Body of pancreas (tissue), 4 donors: ENCODE results near the gene OSBPL5. TPM values are rescaled to one million over a fixed set of nuclear protein-coding genes. Genes with fewer than 3 reads are reported as not detected.

Experiments used
- ATAC-seq: fragments of 150-250 bp; one replicate; pipeline ENCODE4 v1.9.1; 2016
- DNase-seq, 4 donors: peaks; one replicate each; pipeline ENCODE4 v3.0.0-alpha.2; 2019
- H3K27ac ChIP-seq, 4 donors: fragments of 200-600 bp; sonication (generic); 1 replicate in 3 of 4; 2 replicates in 1 of 4; pipeline versions ENCODE4 v1.5.1 to v1.6.1; 2016 to 2019; ENCODE audit warnings: mild to moderate bottlenecking in 1 of 4, mixed read lengths in 1 of 4, moderate library complexity in 1 of 4
- H3K27me3 ChIP-seq, 2 donors: fragments of 200-600 bp; sonication (generic); one replicate each; pipeline ENCODE4 v1.6.0; 2016; ENCODE audit warnings: mild to moderate bottlenecking in 1 of 2
- H3K36me3 ChIP-seq, 2 donors: fragments of 200-600 bp; sonication (generic); replicated peaks in 1 of 2; 2 replicates each; pipeline ENCODE4 v1.5.1; 2016; ENCODE audit warnings: low read depth in 2 of 2; ENCODE audit not compliant: insufficient read depth in 1 of 2
- H3K4me1 ChIP-seq: fragments of 200-600 bp; sonication (generic); one replicate; pipeline ENCODE4 v1.6.0; 2016
- H3K4me3 ChIP-seq, 2 donors: fragments of 200-600 bp; sonication (generic); 1 replicate in 1 of 2; 2 replicates in 1 of 2; pipeline ENCODE4 v1.5.1; 2016 to 2019
- H3K9me3 ChIP-seq, 3 donors: fragments of 200-600 bp; sonication (generic); 1 replicate in 2 of 3; 2 replicates in 1 of 3; pipeline ENCODE4 v1.5.1; 2016
- CTCF ChIP-seq, 7 experiments: fragments of 450-650 bp in 4 of 7; fragments of 200-600 bp in 3 of 7; sonication (generic) in 3 of 7; IDR thresholded peaks; one replicate each; pipeline ENCODE4 v1.5.1; 2016 to 2019; ENCODE audit warnings: antibody characterized with exemption in 7 of 7
- POLR2A ChIP-seq, 3 donors: fragments of 450-650 bp; IDR thresholded peaks; one replicate each; pipeline ENCODE4 v1.6.1; 2016; ENCODE audit warnings: antibody characterized with exemption in 3 of 3, mild to moderate bottlenecking in 2 of 3
- WGBS, 2 donors: methylation state at CpG; one replicate each; pipeline ENCODE4 v1.1.5; 2017; 5-methylcytosine and 5-hydroxymethylcytosine counted together
- intact Hi-C: fragments of 100-400 bp; cut with DNase I; formaldehyde crosslinking; loops from one replicate; pipeline ENCODE4 v1.15.1; 2023
- total RNA-seq, 2 donors: library from RNA; depleted of rRNA; stranded (reverse); fragments of >200 nt; gene quantifications; one replicate each; pipeline ENCODE4 v1.1.0, GENCODE V29; 2016

The OSBPL5 gene
- total RNA-seq, 2 donors from 2014 or later: 22.3 to 62.0 TPM

DNA sequence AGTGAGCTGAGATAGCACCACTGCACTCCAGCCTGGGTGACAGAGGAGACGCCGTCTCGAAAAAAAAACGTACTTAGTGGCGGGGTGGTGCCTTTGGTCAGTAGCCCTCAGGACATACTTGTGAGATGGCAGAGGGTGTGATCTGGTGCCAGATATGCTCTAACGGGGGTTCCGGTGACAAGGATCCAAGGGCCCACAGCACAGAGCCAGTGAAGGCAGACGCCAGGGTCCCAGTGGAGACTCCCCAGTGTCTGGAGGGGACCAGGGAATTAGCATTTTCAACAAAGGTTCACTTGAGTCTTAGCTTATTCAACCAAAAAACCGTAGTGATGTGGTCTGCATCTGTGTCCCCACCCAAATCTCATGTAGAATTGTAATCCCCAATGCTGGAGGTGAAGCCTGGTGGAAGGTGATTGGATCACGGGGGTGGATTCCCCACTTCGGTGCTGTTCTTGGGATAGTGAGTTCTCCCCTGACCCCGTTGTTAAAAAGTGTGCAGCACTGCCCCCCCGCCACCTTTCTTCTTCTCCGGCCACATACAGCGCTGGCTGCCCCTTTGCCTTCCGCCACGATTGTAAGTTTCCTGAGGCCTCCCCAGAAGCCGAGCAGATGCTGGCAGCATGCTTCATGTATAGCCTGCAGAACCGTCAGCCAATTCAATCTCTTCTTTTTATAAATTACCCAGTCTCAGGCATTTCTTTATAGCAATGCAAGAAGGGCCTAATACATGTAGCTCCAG, 26.6 kb upstream of the OSBPL5 start:
- ATAC-seq: no peak
- Histone ChIP-seq H3K9me3 (no peaks in the 10 kb centered on the region), H3K4me3 (no peak overlapping the region), H3K27ac (no peak overlapping the region), H3K36me3 (no peaks in the 10 kb centered on the region), H3K4me1 (no peaks in the 10 kb centered on the region), H3K27me3 (no peaks in the 10 kb centered on the region)
- DNase-seq: no peak
- TF ChIP-seq POLR2A (IDR thresholded peaks at IDR 0.05) (no peak), CTCF (IDR thresholded peaks at IDR 0.05) (no peak)
- 90% methylated on average over 19 of the region's 19 CpGs for WGBS, 2 donors
- intact Hi-C loops: no loop called here

- no peak for ATAC-seq
Observed at GRCh38 chr11:3190600-3190999, 25.5 kb upstream of the OSBPL5 start.

GRCh38 chr11:3189886-3190583, 24.9 kb upstream of the OSBPL5 start:
- DNase-seq: no peak
- no peaks in the 10 kb centered on the region for H3K4me1 ChIP-seq
- no peak for TF ChIP-seq CTCF (IDR thresholded peaks at IDR 0.05)
- TF ChIP-seq POLR2A (IDR thresholded peaks at IDR 0.05): no peak
- intact Hi-C loops: no loop called here
- ATAC-seq: no peak
- no peak overlapping the region for H3K4me3 ChIP-seq
- no peaks in the 10 kb centered on the region for H3K36me3 ChIP-seq
- H3K27ac ChIP-seq: no peak overlapping the region
- WGBS, 2 donors: 70 to 78% methylated on average over 11 of the region's 11 CpGs
- H3K27me3 ChIP-seq: no peaks in the 10 kb centered on the region
- no peaks in the 10 kb centered on the region for H3K9me3 ChIP-seq

More at GRCh38 chr11:3190600-3190999, 25.5 kb upstream of the OSBPL5 start:
- no peaks in the 10 kb centered on the region for H3K9me3 ChIP-seq
- TF ChIP-seq POLR2A (IDR thresholded peaks at IDR 0.05): no peak
- TF ChIP-seq CTCF (IDR thresholded peaks at IDR 0.05): no peak
- no peak overlapping the region for H3K4me3 ChIP-seq
- no peak for DNase-seq
- intact Hi-C loops: no loop called here
- H3K4me1 ChIP-seq: no peaks in the 10 kb centered on the region
- 76 to 78% methylated on average over 6 of the region's 6 CpGs for WGBS, 2 donors
- H3K27me3 ChIP-seq: no peaks in the 10 kb centered on the region
- no peak overlapping the region for H3K27ac ChIP-seq
- no peaks in the 10 kb centered on the region for H3K36me3 ChIP-seq

GRCh38 chr11:3189196-3189843, 24.2 kb upstream of the OSBPL5 start:
- no peak overlapping the region for H3K27ac ChIP-seq
- H3K36me3 ChIP-seq: no peaks in the 10 kb centered on the region
- H3K4me1 ChIP-seq: no peaks in the 10 kb centered on the region
- ATAC-seq (no peak), DNase-seq (no peak)
- H3K4me3 ChIP-seq: no peak overlapping the region
- WGBS, 2 donors: 49 to 63% methylated on average over 9 to 15 of the region's 15 CpGs
- no peaks in the 10 kb centered on the region for H3K9me3 ChIP-seq
- intact Hi-C loops: no loop called here
- no peaks in the 10 kb centered on the region for H3K27me3 ChIP-seq
- TF ChIP-seq CTCF (IDR thresholded peaks at IDR 0.05) (no peak), POLR2A (IDR thresholded peaks at IDR 0.05) (no peak)
